Stimulated activated CD4-positive, alpha-beta T cell treated with anti-CD3 and anti-CD28 coated beads, TNF-alpha, amount 100 ng/mL, for 4 hours (primary cell): Measurements from ENCODE around the gene MRPS11.
"Not testable (repeated sequence)": the region's sequence is repeated elsewhere in the genome, so short reads cannot be mapped to it uniquely, and the experiment has no call there.

Source experiments
- DNase-seq, 3 experiments: peaks; one replicate each; pipeline ENCODE4 v3.0.0-alpha.2; 2020; ENCODE audit warnings: low read depth in 3 of 3

Gene MRPS11

DNA sequence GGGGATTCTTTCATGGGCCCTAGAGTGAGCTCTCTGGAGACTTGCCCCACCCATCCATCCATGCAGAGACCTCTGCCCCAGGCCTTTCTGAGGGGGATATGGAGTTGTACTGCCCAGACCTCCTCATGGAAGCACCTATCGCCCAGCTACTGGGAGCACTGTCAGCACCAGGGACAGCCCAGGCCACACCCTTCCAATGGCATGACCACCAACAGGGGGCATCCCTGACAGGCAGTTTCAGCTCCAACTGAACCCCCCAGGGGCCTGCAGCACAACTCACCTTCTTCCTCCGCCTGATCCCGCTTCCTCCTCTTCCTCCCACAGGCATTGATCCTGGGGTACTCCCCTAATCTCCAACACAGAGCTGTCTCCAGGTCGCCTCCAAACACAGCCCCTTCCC is 21.8 kb downstream of the MRPS11 start:
- DNase-seq, result no peak

DNA sequence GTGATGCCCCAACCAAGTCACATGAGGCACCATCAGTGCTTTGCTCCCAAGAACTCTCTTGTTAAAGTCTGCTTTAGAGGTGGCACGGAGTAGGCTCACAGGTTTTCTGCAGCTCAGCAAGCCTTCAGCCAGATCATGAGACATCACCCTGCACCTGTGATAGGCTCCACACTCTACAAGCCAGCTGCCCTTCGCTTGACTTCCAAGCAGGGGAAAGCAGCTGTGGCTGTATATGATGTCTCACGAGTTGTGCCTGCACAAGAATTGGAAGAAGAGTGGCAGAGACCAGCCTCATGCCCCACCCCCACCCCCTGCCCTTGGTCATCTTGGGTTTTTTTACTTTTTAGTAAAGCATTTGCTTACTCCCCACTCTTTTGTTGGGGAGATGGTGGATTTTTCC is 22.5 kb downstream of the MRPS11 start:
- DNase-seq, result no peak

DNA sequence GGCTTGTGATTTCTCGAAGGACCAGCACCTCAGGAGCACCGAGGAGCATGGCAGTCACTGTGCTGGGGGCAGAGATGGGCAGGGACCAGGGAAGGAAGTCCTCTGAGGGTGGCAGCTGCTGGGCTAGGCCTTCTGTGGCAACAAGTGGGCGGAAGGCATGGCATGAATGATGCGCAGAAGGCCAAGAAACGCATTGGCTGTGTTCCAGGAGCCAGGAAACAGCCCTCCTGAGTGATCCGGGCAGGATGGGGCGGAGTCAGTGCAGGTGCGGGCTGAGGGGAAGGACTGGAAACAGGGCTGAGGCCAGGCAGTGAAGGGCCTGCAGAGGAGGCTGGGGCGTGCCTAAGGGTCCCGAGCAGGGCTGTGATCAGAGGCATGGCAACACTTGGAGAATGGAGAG is 23.6 kb downstream of the MRPS11 start:
- DNase-seq, result no peak

DNA sequence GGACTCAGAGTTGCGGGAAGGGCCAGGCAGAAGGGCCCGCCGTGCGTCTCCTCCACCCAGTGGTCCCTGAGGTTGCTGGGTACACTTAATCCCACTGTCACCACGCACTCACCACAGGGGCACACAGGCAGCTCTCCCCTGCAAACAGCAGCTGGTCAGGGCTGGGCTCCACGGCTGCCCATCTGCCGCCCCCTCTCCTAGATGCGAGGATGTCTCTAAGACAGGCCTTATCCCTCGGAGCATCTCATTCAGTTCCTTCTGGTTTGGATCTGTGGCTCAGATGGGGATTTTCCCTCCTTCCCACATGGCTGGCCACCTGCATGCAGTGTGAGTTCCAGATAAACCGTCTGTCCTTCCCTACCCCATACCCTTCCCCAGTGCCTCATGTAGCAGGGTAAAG is 26.3 kb downstream of the MRPS11 start:
- DNase-seq, result no peak

DNA sequence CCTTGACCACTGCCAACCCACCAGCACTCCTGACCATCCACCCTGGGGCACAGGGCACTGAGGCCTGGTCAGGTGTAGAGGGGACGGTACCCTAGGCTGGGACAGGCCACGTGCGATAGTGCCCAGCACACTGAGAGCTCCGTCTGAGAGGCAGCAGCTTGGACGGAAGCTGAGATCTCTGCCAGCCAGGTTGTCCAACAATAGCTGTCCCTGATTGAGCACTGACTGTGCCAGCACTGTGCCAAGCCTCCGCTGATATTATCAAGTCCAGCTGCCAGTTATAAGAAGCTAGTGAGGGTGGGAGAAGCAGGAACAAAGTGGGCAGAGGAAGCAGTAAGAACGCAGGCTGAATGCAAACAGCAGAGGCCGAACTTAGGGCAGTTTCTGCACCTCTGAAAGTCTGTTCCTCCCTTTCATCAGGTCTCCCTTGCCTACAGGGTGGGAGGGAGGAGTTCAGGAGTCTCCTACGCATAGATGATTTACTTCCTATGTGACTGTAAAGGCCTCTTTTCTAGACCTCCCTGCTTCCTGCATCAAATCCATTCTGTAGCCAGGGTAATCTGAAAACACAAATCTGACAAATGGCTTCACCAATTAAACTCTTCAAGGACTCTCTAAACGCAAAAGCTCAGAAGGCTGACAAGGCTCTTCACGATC is 29.7 kb downstream of the MRPS11 start:
- no peak for DNase-seq

DNA sequence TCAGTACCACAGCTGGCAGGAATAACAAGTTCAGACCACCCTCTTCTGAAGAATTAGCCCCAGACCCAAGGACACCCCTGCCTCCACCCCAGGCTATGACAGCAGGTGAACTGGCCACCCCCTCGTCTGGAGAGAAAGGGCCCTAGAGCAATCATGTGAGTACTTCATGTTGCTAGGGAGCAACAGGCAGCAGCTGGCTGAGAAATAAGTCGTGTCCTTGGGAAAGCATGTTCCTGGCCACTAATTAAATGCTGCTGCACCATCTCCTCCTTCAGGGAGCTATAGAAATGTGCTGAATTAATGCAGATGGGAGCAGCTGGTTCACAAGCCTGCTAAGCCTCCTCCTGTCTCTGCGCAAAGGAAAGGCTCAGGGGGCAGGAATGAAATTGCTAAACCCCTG is 31.5 kb downstream of the MRPS11 start:
- no peak for DNase-seq

DNA sequence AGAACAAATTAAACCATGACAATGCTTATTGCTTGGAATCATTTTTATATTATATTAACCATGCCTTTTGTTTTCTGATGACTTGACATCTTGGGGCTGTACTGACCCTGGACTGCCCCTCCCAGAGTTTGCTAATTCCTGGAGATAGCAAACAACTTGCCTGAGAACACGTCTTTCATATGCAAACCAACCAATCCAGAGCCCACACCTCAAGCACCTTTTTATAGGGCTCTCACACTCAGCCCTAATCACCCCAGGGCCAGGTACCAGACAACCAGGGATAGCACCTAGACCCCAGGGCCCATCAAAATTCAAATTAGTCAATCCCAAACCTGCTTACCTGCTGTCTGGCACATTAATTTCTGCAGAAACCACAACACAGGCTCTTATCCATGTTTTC is 36.9 kb downstream of the MRPS11 start:
- DNase-seq, result no peak

DNA sequence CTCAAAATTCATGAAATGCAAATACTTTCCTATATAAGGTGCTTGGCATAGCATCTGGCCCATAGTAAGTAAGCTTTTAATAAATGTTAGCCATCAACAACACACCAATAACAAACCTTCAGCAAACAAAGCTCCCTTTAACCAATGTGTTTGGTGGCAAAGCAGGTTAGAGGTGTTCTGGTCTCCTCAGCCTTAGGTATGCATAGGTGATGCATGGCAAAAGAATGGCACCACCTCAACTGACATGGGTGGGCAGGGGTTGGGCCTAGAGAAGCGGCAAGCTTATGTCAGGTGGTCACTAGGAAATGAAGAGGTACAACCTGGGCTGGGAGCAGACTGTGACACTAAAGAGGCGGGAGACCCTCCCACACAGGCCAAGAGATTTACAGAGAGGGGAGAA is 38.2 kb downstream of the MRPS11 start:
- DNase-seq, result no peak

DNA sequence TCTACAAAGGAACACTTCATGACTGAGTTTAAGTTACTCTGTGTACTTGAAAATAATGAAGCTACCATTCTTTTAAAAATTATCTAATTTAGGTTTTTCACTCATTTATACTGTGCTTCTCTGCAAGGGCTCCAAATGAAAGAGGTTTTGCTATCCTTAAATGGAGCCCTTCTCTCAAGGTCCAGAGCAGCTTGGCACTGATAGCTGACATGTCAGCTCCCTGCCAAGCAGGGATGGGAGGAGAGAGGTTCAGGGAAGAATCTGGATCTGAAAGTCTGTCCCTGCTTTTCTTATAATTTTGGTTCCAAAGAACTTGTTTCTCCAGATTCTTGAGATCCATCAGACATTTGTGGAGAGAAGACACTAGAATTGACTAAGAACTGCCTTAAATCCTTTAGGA is 39.1 kb downstream of the MRPS11 start:
- no peak for DNase-seq

DNA sequence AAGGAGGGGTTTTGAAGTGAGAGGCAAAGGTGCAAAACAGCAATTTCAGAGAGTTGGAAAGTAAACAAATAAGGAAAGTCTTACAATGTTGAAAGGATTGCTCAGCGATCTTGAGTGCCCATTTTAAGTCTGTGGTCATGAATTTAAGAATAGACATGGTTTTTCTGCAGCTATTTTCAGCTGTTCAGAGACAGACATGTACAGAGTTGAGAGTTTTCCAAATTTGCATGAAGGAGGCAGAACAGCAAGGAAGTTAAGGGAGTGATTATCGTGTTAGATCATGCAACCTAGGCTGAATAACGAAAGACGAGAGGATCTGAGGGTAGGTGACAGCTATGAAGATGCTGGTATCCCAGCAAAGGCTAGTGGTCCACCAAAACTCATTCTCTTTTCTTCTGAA is 41.8 kb downstream of the MRPS11 start:
- no peak for DNase-seq

DNA sequence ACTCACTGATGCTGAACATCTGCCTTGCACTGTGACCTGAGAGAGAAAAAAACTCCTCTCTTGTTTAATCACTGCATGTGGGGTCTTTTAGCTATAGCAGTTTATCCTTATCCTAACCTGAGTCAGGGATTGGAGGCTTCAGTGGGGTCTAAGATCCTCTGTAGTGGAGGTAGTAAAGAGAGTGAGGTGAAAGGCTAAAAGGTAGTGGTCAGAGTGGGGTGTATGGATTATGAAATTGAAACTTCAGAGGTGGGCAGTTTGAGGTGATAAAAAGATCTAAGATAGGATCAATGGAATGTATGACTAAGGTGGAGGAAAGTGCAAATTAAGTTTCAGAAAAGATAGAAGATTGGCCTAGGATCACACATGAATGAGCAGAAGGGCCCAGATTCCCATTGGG is 42.5 kb downstream of the MRPS11 start:
- no peak for DNase-seq

DNA sequence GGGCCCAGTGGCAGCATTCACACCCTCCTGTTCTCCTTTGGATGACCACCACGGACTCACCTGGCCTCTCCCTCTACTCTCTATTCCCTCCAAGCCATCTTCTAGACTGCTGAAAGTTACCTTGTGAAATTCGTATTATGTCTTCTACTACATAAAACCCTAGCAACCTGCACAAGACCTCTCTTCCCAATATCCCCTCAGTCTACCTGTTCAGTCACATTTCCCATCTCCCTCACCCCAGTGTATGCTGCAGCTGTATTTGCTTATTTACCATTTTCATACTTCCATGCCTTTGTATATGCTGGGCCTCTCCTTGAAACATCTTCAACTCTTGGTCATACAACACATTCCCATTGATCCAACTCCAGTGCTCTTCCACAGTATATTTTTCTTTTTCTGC is 43.7 kb downstream of the MRPS11 start:
- DNase-seq, result no peak

DNA sequence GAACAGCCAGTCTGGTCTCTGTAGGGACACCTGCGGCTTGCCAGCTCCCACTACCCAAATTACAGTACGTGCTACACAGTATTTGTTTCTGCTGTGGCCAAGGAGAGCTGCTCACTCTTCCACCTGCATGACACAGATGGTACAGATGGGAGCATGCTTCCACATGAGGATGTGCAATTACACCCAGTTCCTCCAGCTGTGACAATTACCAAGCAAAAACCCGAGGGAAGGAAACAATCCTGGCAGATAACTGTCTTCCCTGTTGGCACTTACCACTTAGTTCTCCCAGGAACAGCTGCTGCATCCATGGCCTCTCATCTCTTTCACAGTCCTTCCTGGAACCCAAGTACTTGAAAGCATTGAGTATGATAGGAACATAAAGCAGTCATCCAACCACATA is 44.6 kb downstream of the MRPS11 start:
- DNase-seq, result no peak

DNA sequence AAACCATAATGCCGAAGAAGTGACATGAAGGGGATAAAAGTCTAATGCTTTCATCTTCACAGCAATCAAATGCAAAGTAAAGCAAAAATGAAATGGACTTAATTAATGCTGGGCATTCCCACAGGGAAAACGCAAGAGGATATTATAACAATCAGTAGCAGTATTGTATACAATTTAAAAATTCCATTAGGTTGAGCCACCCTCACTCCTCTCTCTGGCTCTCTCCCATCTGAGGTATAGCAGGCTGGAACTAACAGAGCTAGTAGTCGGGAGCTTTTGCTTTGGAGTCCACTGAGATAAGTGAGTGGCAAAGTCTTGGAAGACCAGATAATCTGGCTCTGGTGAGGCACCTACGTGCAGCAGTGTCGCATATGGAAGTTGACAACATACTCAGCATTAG is 45.1 kb downstream of the MRPS11 start:
- DNase-seq, result no peak

DNA sequence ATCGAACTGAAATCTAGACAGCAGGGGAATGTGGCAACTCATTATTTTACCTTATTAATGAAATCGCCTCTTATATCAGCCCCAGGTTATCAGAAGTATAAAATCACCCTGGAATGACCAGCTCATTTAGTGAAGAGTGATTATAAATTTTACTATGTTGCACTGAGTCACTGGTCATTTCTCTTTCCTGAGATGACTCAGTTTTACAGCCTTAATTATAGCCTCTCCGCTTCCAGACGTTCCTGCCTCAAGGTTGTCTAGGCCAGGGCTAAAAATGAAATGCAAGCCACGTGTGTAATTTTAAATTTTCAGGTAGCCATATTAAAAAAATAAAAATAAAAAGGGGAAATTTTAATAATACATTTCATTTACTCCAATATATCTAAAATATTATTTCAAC is 45.7 kb downstream of the MRPS11 start:
- DNase-seq, result no peak

DNA sequence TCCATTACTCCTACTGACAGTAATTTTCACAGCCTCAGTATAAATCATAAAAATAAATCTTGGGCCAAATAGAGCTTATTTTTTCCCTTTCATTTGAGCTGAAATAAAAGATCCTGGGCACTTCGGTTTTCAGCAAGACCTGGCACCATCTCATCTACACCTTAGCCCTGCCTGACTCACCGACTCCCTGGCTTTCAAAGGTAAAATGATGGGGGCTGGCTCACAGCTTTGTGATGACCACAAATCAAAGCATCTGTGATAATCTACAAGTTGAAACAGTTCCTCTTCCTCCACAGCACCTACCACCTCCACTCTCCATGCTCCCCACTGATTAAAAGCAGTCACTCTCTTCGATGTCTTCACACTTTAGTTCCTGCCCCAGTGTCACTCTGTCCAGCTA is 51.4 kb downstream of the MRPS11 start:
- no peak for DNase-seq

DNA sequence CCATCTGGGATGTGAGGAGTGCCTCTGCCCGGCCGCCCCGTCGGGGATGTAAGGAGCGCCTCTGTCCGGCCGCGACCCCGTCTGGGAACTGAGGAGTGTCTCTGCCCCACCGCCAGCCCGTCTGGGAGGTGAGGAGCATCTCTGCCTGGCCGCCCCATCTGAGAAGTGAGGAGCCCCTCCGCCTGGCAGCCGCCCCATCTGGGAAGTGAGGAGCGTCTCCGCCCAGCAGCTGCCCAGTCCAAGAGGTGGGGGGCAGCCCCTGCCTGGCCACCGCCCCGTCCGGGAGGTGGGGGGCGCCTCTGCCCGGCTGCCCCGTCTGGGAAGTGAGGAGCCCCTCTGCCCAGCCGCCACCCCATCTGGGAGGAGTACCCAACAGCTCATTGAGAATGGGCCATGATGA is 56.6 kb downstream of the MRPS11 start:
- not testable (repeated sequence) for DNase-seq

DNA sequence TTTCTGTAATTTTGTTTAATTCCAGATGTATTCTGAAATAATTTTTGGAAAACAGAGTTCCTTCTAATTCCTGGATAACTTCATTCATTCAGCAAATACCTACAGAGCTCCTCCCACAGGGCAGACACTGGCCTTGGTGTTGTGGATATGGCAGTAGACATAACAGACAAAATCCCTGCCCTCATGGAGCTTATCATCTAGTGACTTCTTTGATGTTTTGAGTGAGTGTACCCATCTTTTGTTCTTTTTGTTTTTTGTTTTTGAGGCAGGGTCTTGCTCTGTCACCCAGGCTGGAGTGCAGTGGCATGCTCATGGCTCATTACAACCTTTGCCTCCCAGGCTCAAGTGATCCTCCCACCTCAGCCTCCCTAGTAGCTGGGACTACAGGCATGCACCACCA is 57.9 kb downstream of the MRPS11 start:
- DNase-seq, result no peak

DNA sequence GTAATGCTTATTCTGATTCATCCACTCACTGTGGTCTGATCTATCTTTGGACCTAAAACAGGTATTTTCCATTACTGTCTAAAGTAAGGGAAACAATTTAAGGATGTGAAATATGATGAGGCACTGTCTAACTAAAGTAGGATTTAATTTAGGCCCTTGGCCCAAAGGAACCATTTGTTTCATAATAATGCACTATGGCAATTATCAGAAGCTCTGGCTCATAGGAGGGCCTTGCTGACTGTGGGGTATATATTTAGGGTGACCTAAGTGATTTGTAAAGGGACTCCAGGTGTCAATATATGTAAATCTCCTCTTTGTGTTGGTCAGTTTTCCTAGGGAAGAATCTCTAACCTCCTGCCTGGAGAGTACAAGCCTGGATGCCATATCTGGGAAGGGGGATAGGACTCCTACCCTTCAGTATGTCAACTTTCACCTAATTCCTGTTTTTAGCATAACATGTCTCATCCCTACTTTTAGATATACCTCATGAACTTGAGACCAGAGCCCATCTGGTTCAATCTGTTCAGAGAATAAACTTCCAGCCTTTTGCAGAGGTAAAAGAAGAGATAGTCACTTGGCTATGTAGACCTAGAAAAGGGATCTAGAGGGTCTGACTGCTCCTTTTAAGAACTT is 58.9 kb downstream of the MRPS11 start:
- DNase-seq, result no peak

DNA sequence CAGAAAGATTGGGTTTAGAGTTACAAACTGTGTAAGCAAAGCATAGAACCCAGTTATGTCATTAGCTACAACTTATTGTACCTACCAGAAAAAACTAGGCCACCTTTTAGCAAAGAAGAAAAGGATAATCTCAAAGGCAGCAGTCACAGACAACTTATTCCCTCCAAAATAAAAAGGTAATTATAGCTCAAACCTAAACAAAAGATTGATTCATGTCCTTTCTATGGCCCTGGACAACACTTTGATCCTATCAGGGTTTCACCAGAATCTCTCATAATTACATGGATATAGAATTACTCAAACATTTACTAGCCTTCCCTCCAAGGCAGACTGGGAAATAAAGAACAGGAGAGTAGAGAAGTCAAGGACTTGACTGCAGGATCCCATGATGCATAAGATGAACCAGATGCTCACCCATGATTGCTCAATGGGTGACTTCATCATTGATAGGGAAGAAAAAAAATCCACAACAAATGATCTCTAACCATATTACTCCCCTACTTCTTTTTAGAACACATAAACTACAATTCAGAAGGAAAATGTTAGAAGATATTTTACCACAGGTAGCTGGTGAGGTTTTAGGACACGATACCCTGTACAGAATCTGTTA is 61.6 kb downstream of the MRPS11 start:
- no peak for DNase-seq
